Testis (tissue), 2 donors: ENCODE results near the gene THOC6.

ENCODE experiments used
- CTCF ChIP-seq, 3 experiments: fragments of 450-650 bp in 2 of 3; fragments of 200-600 bp in 1 of 3; sonication (generic) in 1 of 3; IDR thresholded peaks; one replicate each; pipeline ENCODE4 v1.5.1; 2016 to 2019; ENCODE audit warnings: antibody characterized with exemption in 3 of 3, mild to moderate bottlenecking in 2 of 3, moderate library complexity in 1 of 3
- POLR2A ChIP-seq: fragments of 450-650 bp; IDR thresholded peaks from one replicate; pipeline ENCODE4 v1.6.1; 2017; ENCODE audit warnings: antibody characterized with exemption, mild to moderate bottlenecking, moderate library complexity

GRCh38 chr16:3071655-3072054 is 47.8 kb downstream of the THOC6 start:
- TF ChIP-seq CTCF (IDR thresholded peaks at IDR 0.05) = no peak
- TF ChIP-seq POLR2A = no peak
